ENCODE results near the gene FADS2.
A peak's percentile ranks its signal among the peaks of the same experiment; 100 is the strongest.
"Not testable (repeated sequence)": the region's sequence is repeated elsewhere in the genome, so short reads cannot be mapped to it uniquely, and the experiment has no call there.

FADS2 gene

GRCh38 chr11:61870541-61871031, 42.5 kb downstream of the FADS2 start:
- DNase-seq = no peak

GRCh38 chr11:61871158-61871597, 43.1 kb downstream of the FADS2 start:
- DNase-seq = peak; percentile 45 to 55

GRCh38 chr11:61872935-61873565, 45.0 kb downstream of the FADS2 start:
- DNase-seq = no peak

GRCh38 chr11:61873588-61874376, 45.7 kb downstream of the FADS2 start:
- DNase-seq = no peak

- DNase-seq = no peak
Observed at GRCh38 chr11:61874377-61874809, 46.3 kb downstream of the FADS2 start.

- no peak for DNase-seq
Observed at GRCh38 chr11:61874853-61875252, 46.8 kb downstream of the FADS2 start.

GRCh38 chr11:61875698-61876097, 47.6 kb downstream of the FADS2 start:
- no peak for DNase-seq

- no peak for DNase-seq
Observed at GRCh38 chr11:61879152-61879551, 51.1 kb downstream of the FADS2 start.

GRCh38 chr11:61880031-61880430, 51.9 kb downstream of the FADS2 start:
- no peak for DNase-seq

- no peak for DNase-seq
Observed at GRCh38 chr11:61880454-61880853, 52.4 kb downstream of the FADS2 start.

GRCh38 chr11:61881397-61881796, 53.3 kb downstream of the FADS2 start:
- DNase-seq = no peak

- DNase-seq = not testable (repeated sequence)
Observed at GRCh38 chr11:61882267-61882666, 54.2 kb downstream of the FADS2 start.

GRCh38 chr11:61882879-61883278, 54.8 kb downstream of the FADS2 start:
- no peak for DNase-seq

- DNase-seq = no peak
Observed at GRCh38 chr11:61883327-61883726, 55.2 kb downstream of the FADS2 start.

GRCh38 chr11:61883947-61884346, 55.8 kb downstream of the FADS2 start:
- DNase-seq = no peak

- no peak for DNase-seq
Observed at GRCh38 chr11:61885166-61885778, 57.2 kb downstream of the FADS2 start.

GRCh38 chr11:61885784-61886580, 57.9 kb downstream of the FADS2 start:
- DNase-seq = no peak

- no peak for DNase-seq
Observed at GRCh38 chr11:61886643-61887042, 58.5 kb downstream of the FADS2 start.

GRCh38 chr11:61887839-61888494, 59.9 kb downstream of the FADS2 start:
- DNase-seq = no peak

GRCh38 chr11:61888590-61888989, 60.5 kb downstream of the FADS2 start:
- no peak for DNase-seq

GRCh38 chr11:61889831-61890230, 61.7 kb downstream of the FADS2 start:
- DNase-seq = no peak

All from activated CD4-positive, alpha-beta T cell treated with anti-CD3 and anti-CD28 coated beads, Interleukin-2, amount 50 U/mL, for 4 hours (primary cell).